CD14-positive monocyte (primary cell): ENCODE measurements around the gene FBXO8. TPM values are rescaled to one million over a fixed set of nuclear protein-coding genes. Genes with fewer than 3 reads are reported as not detected.
A peak's percentile ranks its signal among the peaks of the same experiment; 100 is the strongest.

Experiments used
- DNase-seq, 3 donors: peaks; one replicate each; pipeline ENCODE4 v3.0.0-alpha.2; 2011 to 2022
- H2AFZ ChIP-seq: 2 replicates; pipeline ENCODE4 v1.6.0; 2012; ENCODE audit warnings: mild to moderate bottlenecking, low read depth, low read length, inconsistent platforms; ENCODE audit not compliant: insufficient read depth, poor library complexity, severe bottlenecking
- H3K27ac ChIP-seq, 2 donors: 1 replicate in 1 of 2; 2 replicates in 1 of 2; pipeline ENCODE4 v1.5.1; 2012 to 2013; ENCODE audit warnings: low read length in 2 of 2, control low read depth in 1 of 2, inconsistent platforms in 1 of 2, low read depth in 1 of 2, mild to moderate bottlenecking in 1 of 2
- H3K27me3 ChIP-seq, 2 donors: one replicate each; pipeline versions ENCODE4 v1.6.0 to v1.6.1; 2011 to 2013; ENCODE audit warnings: low read length in 2 of 2; ENCODE audit not compliant: control insufficient read depth in 2 of 2, insufficient read depth in 2 of 2
- H3K36me3 ChIP-seq, 2 donors: replicated peaks in 1 of 2; 1 replicate in 1 of 2; 2 replicates in 1 of 2; pipeline versions ENCODE4 v1.5.1 to v1.6.1; 2012 to 2013; ENCODE audit warnings: low read length in 2 of 2, control low read depth in 1 of 2, inconsistent platforms in 1 of 2, mild to moderate bottlenecking in 1 of 2; ENCODE audit not compliant: insufficient read depth in 2 of 2, control insufficient read depth in 1 of 2
- H3K4me1 ChIP-seq, 2 donors: 1 replicate in 1 of 2; 2 replicates in 1 of 2; pipeline versions ENCODE4 v1.5.1 to v1.6.1; 2012 to 2013; ENCODE audit warnings: low read length in 2 of 2, control low read depth in 1 of 2, inconsistent platforms in 1 of 2, mild to moderate bottlenecking in 1 of 2, moderate library complexity in 1 of 2; ENCODE audit not compliant: insufficient read depth in 2 of 2, control insufficient read depth in 1 of 2
- H3K4me2 ChIP-seq: replicated peaks from 2 replicates; pipeline ENCODE3; 2012; ENCODE audit warnings: low read length, moderate library complexity, mild to moderate bottlenecking; ENCODE audit not compliant: poor library complexity, severe bottlenecking; ENCODE audit errors: extremely low read depth
- H3K4me3 ChIP-seq, 3 experiments: fragments of 200-600 bp in 1 of 3; sonication (generic) in 1 of 3; replicated peaks in 1 of 3; 1 replicate in 2 of 3; 2 replicates in 1 of 3; pipeline ENCODE4 v1.5.1; 2011 to 2013; ENCODE audit warnings: low read length in 3 of 3, mild to moderate bottlenecking in 3 of 3, control low read depth in 2 of 3, low read depth in 2 of 3, inconsistent platforms in 1 of 3, moderate library complexity in 1 of 3
- H3K79me2 ChIP-seq: 2 replicates; pipeline ENCODE4 v1.6.0; 2012; ENCODE audit warnings: mild to moderate bottlenecking, control low read depth, inconsistent platforms, low read length, moderate library complexity; ENCODE audit not compliant: insufficient read depth
- H3K9ac ChIP-seq: 2 replicates; pipeline ENCODE4 v1.6.0; 2017; ENCODE audit warnings: low read length, mild to moderate bottlenecking; ENCODE audit not compliant: insufficient read depth, poor library complexity, severe bottlenecking
- H3K9me3 ChIP-seq, 2 donors: replicated peaks in 1 of 2; 1 replicate in 1 of 2; 2 replicates in 1 of 2; pipeline versions ENCODE4 v1.5.1 to v1.6.1; 2012 to 2013; ENCODE audit warnings: low read length in 2 of 2, control low read depth in 1 of 2; ENCODE audit not compliant: control insufficient read depth in 1 of 2, insufficient read depth in 1 of 2
- H4K20me1 ChIP-seq: 2 replicates; pipeline ENCODE4 v1.6.0; 2012; ENCODE audit warnings: mild to moderate bottlenecking, low read length, control low read depth, moderate library complexity; ENCODE audit not compliant: insufficient read depth
- H3K27ac Mint-ChIP-seq, 7 donors: one replicate each; pipeline ENCODE4 v1.8.0; 2020; ENCODE audit warnings: mild to moderate bottlenecking in 7 of 7, mixed read lengths in 7 of 7, moderate library complexity in 6 of 7, inconsistent platforms in 2 of 7
- H3K27me3 Mint-ChIP-seq, 3 donors: one replicate each; pipeline ENCODE4 v1.8.0; 2021 to 2022; ENCODE audit warnings: low read depth in 3 of 3, mild to moderate bottlenecking in 3 of 3, mixed read lengths in 3 of 3, moderate library complexity in 3 of 3, inconsistent platforms in 1 of 3
- H3K36me3 Mint-ChIP-seq, 2 donors: one replicate each; pipeline ENCODE4 v1.8.0; 2020; ENCODE audit warnings: mixed read lengths in 2 of 2, inconsistent platforms in 1 of 2, mild to moderate bottlenecking in 1 of 2
- H3K4me1 Mint-ChIP-seq: one replicate; pipeline ENCODE4 v1.8.0; 2020; ENCODE audit warnings: mild to moderate bottlenecking, mixed read lengths
- H3K4me3 Mint-ChIP-seq, 2 donors: one replicate each; pipeline ENCODE4 v1.8.0; 2020; ENCODE audit warnings: mild to moderate bottlenecking in 2 of 2, mixed read lengths in 2 of 2, moderate library complexity in 1 of 2
- H3K9me3 Mint-ChIP-seq, 7 donors: one replicate each; pipeline ENCODE4 v1.8.0; 2020 to 2022; ENCODE audit warnings: mixed read lengths in 7 of 7, mild to moderate bottlenecking in 6 of 7, moderate library complexity in 6 of 7, inconsistent platforms in 2 of 7
- WGBS: methylation state at CpG from one replicate; pipeline ENCODE4 v1.1.5; 2013; ENCODE audit warnings: missing lambda C conversion rate; ENCODE audit not compliant: insufficient coverage; 5-methylcytosine and 5-hydroxymethylcytosine counted together
- intact Hi-C, 2 donors: fragments of 100-400 bp; cut with micrococcal nuclease; formaldehyde crosslinking; loops; one replicate each; pipeline versions ENCODE4 v1.15.0 to v1.15.1; 2023
- polyA plus RNA-seq, 3 donors: library from polyadenylated mRNA; depleted of rRNA in 1 of 3; unstranded in 2 of 3; stranded (reverse) in 1 of 3; fragments of 300-500 nt in 2 of 3; fragments of >200 nt in 1 of 3; fragmentation: Illumina TruSeq in 2 of 3; gene quantifications; 1 replicate in 2 of 3; 2 replicates in 1 of 3; pipeline ENCODE4 v1.2.3, GENCODE V29; 2012 to 2021
- TF ChIP-seq, protein P1 (sequence below): fragments of 200-600 bp; IDR thresholded peaks from one replicate; pipeline ENCODE4 v1.8.0; 2022; ENCODE audit warnings: antibody characterized with exemption, mild to moderate bottlenecking

Gene FBXO8
- polyA plus RNA-seq, 3 donors: 3.9 to 6.5 (median 5.4) TPM

DNA sequence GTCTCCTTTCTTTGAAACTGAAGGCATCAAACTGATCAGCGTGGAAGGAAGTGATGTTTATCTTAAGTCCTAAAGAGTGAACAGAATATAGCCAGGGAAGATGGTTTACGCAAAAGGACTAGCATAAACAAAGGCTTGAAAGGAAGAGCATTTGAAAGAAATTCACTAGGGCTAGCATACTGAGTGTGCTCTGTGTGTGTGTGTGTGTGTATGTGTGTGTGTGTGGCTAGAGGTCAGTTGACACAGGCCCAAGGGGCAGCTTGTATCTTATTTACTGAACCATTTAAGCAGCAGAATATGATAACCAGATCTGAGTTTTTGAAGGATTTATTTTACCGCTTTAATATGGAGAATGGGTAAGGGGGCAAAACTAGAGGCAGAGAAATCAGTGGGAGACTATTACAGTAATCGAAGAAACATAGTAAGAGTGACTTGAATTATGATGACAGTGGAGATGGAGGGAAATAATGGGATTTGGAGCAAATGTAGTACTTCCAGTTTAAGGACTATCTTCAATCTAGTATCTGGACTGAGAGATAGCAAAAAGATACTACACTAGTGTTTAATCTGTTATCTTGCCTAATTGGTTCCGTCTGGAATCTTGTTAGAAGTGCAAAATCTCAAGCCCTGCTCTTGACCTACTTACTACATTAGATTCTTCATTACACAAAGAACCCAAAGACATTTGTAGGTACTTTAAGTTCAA lies 37.2 kb upstream of the FBXO8 start:
- Mint-ChIP-seq H3K36me3 (peaks cover 17 to 18% of the 10 kb centered on the region in 2 donors), H3K27me3 (peaks cover 0 to 2% (median 0%) of the 10 kb centered on the region in 3 donors), H3K9me3 (no peaks in the 10 kb centered on the region), H3K27ac (no peak overlapping the region), H3K4me3 (no peak overlapping the region), H3K4me1 (no peaks in the 10 kb centered on the region)
- Histone ChIP-seq H3K4me3 (no peak overlapping the region), H2AFZ (no peak overlapping the region), H3K4me1 (no peaks in the 10 kb centered on the region), H3K4me2 (no peak overlapping the region), H3K79me2 (no peaks in the 10 kb centered on the region), H3K9me3 (no peaks in the 10 kb centered on the region), H3K27ac (no peak overlapping the region), H4K20me1 (no peaks in the 10 kb centered on the region), H3K27me3 (no peaks in the 10 kb centered on the region), H3K9ac (no peak overlapping the region), H3K36me3 (peaks cover 9 to 21% of the 10 kb centered on the region in 2 donors)
- WGBS: 67% methylated on average over 1 of the region's 5 CpGs
- TF ChIP-seq, protein P1, sequence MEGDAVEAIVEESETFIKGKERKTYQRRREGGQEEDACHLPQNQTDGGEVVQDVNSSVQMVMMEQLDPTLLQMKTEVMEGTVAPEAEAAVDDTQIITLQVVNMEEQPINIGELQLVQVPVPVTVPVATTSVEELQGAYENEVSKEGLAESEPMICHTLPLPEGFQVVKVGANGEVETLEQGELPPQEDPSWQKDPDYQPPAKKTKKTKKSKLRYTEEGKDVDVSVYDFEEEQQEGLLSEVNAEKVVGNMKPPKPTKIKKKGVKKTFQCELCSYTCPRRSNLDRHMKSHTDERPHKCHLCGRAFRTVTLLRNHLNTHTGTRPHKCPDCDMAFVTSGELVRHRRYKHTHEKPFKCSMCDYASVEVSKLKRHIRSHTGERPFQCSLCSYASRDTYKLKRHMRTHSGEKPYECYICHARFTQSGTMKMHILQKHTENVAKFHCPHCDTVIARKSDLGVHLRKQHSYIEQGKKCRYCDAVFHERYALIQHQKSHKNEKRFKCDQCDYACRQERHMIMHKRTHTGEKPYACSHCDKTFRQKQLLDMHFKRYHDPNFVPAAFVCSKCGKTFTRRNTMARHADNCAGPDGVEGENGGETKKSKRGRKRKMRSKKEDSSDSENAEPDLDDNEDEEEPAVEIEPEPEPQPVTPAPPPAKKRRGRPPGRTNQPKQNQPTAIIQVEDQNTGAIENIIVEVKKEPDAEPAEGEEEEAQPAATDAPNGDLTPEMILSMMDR: no peak
- intact Hi-C loops: no loop called here
- no peak for DNase-seq

GRCh38 chr4:174318829-174319764 lies 35.6 kb upstream of the FBXO8 start:
- peak in 2 of 3 donors; percentile 18 to 38 for DNase-seq
- Histone ChIP-seq H3K9me3 (no peaks in the 10 kb centered on the region), H3K27ac (no peak overlapping the region), H3K9ac (no peak overlapping the region), H4K20me1 (no peaks in the 10 kb centered on the region), H3K4me2 (no peak overlapping the region), H3K4me1 (no peaks in the 10 kb centered on the region), H3K36me3 (peaks cover 9 to 26% of the 10 kb centered on the region in 2 donors), H3K79me2 (no peaks in the 10 kb centered on the region), H3K27me3 (no peaks in the 10 kb centered on the region), H3K4me3 (no peak overlapping the region), H2AFZ (no peak overlapping the region)
- peaks cover 22 to 26% of the 10 kb centered on the region in 2 donors for H3K36me3 Mint-ChIP-seq
- H3K27ac Mint-ChIP-seq: no peak overlapping the region
- 94% methylated on average over 5 of the region's 8 CpGs for WGBS
- H3K4me1 Mint-ChIP-seq: no peaks in the 10 kb centered on the region
- TF ChIP-seq, protein P1: peak; percentile 84
- intact Hi-C loops: loop anchor here (5.0 to 10.0 kb wide), 2 partner anchors 94 to 97 kb away; no protein-coding TSS in a partner anchor
- H3K4me3 Mint-ChIP-seq: no peak overlapping the region
- no peaks in the 10 kb centered on the region for H3K9me3 Mint-ChIP-seq
- H3K27me3 Mint-ChIP-seq: no peaks in the 10 kb centered on the region
